GM19239 (cell line): ENCODE results near the gene MFSD2A.
A peak's percentile ranks its signal among the peaks of the same experiment; 100 is the strongest.
"Not testable (repeated sequence)": the region's sequence is repeated elsewhere in the genome, so short reads cannot be mapped to it uniquely, and the experiment has no call there.

Source experiments
- DNase-seq: peaks from one replicate; pipeline ENCODE4 v3.0.0; 2011; ENCODE audit warnings: low spot score; ENCODE audit not compliant: insufficient read length
- FAIRE-seq: peaks from 2 replicates; lab custom pipeline; 2011; peaks lifted over from hg19 to GRCh38; lab: Jason Lieb, UNC

Gene MFSD2A

GRCh38 chr1:39995973-39996393 is 41.0 kb downstream of the MFSD2A start:
- peak; percentile 72 for DNase-seq

DNA sequence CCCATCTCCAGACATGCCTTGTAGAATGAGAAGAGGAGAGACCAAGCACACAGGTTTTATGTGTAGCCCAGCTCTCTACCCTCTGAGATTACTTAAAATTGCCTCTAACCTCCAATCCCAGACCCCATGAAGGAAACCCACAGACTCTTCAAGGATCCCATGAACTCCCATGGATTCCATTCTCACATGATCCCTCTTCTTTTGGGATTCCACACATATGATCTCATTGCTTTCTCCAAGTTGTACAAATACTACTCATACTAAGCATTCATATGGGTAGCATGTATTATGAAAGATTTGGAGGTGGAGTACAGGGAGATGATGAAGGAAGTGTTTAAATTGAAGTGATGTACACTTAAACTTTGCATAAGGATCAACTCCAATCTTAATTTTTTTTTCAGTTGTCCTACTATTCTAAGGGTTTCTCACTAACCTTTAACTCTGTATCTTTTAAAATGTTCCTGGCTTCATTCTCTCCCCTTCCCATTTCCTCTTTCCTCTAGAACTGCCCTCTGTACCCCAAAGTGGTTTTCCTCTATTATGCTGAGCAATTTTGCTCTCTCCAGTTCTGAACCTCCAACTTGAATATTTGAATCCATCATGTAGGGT is 41.6 kb downstream of the MFSD2A start:
- DNase-seq: no peak
- no peak for FAIRE-seq

More at GRCh38 chr1:39995973-39996393, 41.0 kb downstream of the MFSD2A start:
- FAIRE-seq: peak; percentile 48

DNA sequence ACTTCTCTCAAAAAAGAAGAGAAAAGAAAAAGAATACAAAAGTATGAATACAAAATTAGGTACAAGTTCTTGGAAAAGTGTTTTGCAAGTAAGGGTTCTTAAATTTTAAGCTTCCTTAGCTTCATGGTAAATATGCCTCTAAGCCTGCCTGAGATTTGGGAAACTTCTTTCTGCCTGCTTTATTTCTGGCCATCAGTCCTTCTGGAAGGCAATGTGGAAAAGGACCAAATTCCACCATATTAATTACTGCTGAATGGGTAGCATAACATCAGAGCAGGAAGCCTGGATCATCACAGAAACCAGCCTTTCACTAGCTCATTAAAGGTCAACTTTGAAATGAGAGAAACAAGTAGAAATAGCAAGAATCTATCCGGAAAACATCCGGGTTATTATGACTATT is 46.5 kb downstream of the MFSD2A start:
- FAIRE-seq (peak; percentile 71), DNase-seq (no peak)

DNA sequence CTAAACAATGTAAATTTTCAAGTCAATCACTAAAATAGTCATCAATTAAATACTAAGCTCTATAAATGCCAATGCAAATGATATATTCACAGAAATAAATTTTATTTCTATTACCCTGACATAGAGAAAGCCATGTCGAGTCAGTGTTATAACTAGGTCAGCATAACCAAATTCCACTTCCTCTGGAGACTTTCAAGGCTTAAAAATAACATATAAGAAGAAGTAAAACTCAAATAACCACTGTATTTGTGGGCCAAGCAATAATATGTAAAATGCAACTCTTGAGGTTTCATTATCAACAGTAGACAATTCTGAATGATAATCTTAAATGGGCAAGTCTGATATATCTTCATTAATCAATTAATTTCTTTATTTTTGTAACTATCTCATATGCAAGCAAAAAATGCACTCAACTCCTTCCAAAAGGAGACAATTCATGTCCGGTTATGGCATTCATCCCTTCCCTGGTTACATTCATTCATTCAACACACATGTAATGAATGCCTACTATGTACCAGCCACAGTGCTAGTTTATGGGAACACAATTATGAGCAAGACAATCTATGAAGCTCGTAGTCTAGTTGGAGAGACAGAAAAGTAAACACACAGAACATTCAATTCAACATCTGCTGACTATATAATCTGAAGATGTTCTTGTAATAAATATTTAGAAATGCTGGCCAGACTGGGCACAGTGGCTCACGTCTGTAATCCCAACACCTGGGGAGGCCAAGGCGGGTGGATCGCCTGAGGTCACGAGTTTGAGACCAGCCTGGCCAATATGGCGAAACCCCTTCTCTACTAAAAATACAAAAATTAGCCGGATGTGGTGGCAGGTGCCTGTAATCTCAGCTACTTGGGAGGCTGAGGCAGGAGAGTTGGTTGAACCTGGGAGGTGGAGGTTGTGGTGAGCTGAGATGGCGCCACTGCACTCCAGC is 48.5 kb downstream of the MFSD2A start:
- FAIRE-seq: peak; percentile 59
- peak; percentile 54 for DNase-seq

- FAIRE-seq (no peak), DNase-seq (no peak)
Measured at GRCh38 chr1:40004857-40005256, 49.9 kb downstream of the MFSD2A start.

DNA sequence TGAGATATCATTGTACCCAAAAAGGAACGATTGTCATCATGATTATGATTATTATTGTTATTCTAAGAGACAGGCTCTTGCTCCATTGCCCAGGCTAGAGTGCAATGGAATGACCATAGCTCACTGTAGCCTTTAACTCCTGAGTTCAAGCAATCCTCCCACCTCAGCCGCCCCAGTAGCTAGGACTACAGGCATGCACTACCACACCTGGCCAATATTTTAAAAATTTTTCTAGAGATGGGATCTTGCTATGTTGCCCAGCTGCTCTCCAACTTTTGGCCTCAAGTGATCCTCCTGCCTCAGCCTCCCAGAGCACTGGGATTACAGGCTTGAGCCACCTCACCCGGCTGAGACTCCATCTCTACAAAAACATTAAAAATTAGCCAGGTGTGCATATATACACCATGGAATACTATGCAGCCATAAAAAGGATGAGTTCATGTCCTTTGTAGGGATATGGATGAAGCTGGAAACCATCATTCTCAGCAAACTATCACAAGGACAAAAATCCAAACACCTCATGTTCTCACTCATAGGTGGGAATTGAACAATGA is 52.6 kb downstream of the MFSD2A start:
- FAIRE-seq, DNase-seq: not testable (repeated sequence)

GRCh38 chr1:40011198-40011597 is 56.3 kb downstream of the MFSD2A start:
- no peak for DNase-seq
- FAIRE-seq: no peak

GRCh38 chr1:40014253-40014706 is 59.3 kb downstream of the MFSD2A start:
- DNase-seq: no peak
- FAIRE-seq: no peak

DNA sequence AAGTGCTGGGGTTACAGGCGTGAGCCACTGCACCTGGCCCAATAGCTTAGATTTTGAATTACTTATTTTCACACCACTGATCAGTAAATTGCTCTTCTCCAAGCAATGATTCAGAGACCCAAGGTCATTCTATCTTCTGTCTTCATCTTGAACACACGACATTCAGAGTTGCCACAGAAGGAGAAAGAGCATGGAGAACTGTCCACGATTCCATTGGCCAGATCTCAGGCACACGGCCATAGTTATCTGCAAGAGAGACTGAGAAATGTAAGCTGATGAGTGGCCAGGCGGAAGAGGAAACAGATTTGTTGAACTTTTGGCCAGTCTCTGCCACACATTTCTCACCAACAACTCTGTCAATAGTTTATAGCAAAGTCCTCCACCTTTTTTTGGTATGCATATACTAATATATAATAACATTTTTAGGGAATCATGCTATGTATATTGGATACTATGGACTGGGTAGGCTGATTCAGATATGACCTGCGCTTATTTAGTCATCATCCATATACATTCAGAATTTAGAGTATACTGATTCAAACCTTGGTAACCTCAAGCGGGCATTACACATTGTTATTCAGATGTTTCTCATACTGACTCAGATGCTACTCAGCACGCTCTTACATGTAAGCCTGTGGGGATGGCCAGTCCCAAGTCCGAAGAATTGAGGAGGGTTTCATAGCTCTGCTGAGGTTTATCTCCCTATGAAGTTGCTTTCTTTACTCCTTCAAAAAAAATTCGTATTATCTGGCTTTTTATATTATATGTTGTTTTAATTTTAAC is 60.1 kb downstream of the MFSD2A start:
- FAIRE-seq (no peak), DNase-seq (no peak)

DNA sequence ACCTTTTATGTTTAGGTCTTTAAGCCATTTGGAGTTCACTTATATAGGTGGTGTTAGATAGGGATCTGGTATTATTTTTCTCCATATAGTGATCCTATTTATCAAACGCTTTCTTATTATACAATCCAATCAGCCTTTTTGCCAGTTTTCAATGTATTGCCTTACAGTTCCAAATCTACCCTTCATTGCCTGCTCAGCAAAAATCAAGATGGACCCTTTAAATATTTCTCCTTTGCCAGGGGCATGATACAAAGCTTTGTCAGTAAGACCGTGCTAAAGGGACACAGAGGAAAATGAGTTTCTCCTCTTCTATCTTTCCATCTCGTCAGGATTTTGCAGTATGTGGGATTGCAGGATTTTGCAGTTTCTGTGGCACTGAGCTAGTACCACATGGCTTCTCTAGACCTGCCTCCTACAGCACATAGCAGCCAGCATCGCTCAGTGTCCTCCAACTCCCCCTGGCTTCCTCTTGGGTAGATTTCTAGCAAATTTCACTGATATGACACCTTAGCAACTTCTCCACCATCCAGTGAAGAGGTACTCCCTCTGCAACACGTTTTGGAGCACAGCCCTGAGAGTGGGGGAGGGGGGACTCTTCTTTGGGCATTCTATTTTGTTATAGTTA is 63.1 kb downstream of the MFSD2A start:
- DNase-seq (no peak), FAIRE-seq (no peak)
